Measurements from ENCODE around the gene KYAT1.

KYAT1 gene

DNA sequence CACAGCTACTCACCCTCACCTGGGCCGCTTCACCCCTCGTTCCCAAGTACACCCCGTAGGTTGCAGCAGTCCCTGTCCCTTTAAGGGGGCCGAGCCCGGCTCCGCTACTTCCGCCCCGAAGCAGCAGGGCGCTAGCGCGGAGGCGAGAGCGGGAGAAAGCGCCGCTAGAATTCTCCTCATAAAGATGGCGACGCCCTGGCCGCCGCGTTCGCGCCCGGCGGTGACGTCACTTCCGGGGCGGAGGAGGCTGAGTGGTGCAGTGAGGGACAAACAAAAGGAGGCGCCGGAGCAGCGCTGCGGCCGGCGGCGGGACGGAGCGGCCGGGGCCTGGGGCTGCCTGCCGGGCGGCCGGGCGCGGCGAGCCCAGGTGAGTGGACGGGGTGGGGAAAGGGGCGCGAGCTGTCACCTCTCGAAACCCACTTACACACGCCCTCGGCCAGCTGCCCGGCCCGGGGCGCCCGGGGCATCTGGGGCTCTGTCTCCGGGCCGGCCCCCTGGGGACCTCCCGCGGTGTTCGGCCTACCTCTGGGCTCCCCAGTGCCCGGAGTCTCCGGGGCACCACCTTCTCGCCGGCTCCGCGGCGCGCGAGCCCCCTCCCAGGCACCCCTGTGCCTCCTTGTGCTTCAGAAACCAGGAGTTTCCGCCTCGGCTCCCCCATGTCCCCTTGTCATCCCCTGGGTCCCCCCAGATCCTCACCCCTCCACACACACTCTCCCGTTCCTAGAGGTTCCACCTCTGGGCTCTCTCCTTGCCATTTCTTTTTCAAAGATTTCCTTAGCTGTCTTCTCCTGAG lies at the start of gene KYAT1, which contains the start of gene LRRC8A:
Gene KYAT1, minus strand, starts transcription at position 67 of the 793 bp plus-strand sequence. CDS start 36,545 bp downstream, outside the sequence.
Gene LRRC8A, plus strand, starts transcription at position 250 of the 793 bp plus-strand sequence. CDS start 25,032 bp downstream, outside the sequence.
- DNase-seq, result peak; percentile 94

DNA sequence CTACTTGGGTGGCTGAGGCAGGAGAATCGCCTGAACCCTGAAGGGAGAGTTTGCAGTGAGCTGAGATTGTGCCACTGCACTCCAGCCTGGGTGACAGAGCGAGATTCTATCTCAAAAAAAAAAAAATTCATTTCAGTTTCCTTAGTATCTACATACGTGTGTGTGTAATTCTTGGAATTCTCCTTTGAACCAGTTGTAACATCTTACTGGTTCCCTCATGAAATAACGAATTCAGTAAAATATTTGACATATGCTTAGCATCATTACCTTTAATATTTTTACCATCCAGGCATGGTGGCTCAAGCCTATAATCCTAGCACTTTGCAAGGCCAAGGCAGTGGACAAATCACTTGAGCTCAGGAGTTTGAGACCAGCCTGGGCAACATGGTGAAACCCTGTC lies 47.8 kb upstream of the KYAT1 start:
- DNase-seq, result no peak

DNA sequence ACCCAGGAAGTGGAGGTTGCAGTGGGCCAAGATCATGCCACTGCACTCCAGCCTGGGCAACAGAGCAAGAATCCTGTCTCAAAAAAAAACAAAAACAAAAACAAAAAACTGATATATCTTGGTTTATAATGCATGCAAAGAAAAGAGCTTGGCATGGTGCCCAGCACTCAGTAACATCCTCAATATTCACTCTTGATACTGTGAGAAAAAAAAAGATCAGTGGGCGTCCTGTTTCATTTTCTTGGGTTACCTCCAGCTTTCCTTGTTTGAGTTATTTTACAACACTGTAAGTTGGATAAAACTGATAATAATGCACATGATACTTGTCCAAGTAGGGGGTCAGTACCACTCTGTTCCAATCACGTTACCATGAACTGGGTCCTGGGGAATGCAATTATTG lies 46.9 kb upstream of the KYAT1 start:
- DNase-seq, result no peak

DNA sequence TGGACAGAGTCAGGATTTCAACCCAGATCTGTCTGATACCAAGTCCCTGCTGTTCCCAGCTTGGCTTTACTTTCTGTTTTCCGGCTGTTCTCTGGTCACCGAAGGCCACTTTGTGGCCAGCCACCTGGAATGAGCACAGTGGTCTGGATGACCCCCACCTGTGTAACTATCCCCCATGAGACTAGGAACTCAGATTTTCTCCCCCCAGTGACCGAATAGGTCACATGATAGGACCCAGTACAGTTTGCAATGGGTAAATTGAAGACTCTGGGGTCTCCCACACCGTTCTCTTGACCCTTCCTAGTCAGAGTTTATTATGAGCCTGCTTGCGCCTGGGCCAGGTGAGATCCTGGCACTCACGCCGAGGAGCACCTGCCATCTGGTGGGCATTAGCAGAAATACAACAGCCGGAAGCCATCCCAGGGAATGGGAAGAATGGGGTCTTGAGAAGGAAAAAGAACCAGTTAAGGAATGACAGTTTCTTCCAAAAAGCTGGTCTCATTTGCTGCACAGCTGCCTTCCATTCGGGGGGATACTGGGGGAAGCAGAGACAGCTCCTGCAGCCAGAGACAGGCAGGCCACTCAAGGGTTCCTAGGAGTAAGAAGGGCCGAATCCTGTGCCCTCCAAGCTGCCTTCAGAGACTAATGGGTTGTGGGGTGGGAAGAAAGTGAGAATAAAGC lies 46.1 kb upstream of the KYAT1 start:
- peak; percentile 35 for DNase-seq

DNA sequence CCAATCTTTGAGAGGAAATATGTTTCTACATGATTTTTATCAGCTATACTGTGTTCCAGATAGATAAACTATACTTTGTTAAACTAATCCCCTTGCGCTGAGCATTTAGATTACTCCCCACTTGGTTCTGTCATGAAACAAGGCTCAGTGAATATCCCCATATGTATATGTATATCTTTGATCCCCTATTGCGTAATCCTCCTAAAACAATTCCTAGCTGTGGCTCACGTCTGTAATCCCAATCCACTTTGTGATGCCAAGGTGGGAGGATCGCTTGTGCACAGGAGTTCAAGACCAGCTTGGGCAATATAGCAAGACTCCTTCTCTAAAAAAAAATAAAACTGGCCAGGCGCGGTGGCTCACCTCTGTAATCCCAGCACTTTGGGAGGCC lies 41.7 kb upstream of the KYAT1 start:
- DNase-seq, result no peak

DNA sequence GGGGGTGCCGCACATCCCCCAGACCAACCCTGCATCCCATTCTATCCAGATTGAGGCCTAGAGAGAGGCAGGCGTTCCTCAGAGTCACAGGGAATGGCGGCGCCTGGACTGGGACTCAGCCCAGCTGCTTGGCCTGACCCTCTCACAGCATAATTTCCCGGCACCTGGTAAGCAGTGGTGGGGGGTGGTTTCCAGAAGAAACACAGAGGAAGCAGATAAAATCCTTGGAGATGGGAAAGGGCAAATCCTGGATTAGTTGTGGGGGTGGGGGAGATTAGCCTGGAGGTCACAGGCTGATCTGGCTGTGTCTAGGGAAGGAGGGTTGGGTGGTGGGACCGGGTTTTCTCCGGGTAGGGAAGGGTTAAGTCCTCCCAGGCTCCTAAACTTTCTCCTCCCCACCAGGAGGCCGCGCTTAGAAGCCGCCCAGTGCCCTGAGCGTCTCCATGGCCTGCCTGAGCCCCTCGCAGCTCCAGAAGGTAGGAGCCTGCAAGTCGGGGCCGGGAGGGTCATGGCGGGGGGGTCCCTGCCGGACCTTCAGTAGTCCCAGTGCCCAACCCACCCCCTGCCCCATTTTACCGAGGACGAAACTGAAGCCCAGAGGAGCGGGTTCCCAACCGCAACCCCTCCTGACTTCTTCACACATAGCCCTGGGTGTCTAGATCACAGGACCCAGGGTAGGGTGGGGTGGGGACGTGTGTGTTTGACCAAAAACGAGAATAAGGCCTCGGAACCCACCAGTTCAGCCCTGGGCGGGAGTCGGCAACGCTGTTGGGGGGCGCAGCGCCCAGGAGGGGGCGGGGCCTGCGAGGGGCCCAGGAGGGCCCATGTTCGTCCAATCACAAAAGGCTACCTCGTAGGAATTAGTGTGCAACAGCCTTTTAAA lies 40.4 kb upstream of the KYAT1 start:
- DNase-seq, result peak; percentile 59

DNA sequence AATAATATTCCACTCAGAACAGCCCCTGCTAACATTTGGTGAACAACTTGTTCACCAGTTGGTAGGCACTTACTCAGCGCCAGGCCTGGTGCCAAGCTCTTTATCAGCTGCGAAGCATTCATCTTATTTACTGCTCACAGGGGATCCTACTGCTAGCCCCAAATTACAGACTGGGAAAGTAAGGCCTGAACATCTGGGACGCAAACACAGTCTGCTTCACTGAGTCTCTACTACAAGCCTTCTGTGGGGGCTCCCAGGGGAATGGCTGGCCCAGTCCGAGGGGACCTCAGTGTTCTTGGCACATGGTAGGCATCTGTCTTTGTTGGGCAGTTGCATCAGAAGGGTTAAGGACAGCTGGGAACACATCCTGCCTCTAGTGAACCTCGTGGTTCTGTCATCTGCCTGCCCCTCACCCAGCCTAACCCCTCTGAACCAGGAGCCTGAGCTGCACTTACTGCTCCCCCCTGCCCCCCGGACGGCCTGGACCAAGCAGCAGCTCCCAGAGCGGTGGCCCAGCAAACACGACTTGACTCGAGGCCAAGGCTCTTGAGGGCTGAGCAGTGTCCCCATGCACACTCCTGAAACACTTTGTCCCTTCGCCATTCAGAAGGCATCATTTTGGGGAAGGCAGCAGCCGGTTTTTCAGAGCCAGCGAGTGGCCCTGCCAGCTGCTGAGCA lies 38.8 kb upstream of the KYAT1 start, which contains the start of gene PHYHD1:
Gene PHYHD1, plus strand, starts transcription at position 602 of the 678 bp plus-strand sequence. CDS start 1,342 bp downstream, outside the sequence.
- peak; percentile 90 for DNase-seq

DNA sequence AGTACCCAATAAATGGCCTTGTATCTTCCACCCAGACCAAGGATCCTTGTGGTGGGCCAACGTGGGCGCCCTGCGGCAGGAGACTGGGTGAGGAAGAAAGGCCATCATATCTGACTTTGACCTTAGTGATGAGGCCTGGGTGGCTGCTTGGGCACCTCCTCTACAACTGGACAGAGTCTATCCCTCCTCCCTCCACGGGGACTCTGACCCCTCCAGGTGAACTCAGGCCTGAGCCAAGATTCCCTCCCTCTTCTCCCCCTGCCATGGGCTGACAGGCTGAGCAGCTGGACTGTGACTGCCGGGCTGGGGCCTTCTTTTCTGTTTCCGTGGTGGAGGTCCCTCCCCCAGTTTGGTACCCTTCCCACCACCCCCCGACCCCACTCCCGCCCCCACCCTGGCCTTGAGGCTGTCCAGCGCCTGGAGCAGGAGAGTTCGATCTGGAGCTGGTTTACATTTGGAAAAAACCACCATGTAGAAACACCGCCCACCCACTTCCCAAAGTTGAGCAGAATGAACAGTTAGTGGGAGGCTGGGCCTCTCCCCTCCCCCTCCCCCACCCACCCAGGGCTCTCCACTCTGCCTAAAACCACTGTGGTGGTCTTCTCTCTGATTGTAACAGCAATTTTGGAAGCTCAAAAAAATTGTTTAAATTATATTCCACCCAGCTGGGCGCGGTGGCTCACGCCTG lies 37.8 kb upstream of the KYAT1 start:
- no peak for DNase-seq

DNA sequence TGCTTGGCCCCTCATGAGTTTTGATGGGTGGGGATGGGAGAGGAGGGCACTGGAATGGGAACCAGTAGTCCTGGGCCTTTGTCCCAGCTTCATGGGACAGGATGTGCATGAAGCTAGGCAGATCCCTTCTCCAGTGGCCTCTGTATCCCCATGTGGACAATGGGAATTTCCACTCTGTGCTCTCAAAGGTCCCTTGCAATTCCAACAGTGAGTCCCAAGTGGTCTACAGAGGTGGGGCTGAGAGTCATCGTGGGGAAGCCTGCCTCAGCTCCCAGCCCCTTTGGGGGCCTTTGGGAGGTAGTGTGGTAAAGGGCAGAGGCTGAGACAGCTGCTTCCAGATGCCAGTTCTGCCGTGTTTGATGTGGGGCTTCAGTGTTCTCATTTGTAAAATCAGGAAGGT lies 37.2 kb upstream of the KYAT1 start:
- no peak for DNase-seq

DNA sequence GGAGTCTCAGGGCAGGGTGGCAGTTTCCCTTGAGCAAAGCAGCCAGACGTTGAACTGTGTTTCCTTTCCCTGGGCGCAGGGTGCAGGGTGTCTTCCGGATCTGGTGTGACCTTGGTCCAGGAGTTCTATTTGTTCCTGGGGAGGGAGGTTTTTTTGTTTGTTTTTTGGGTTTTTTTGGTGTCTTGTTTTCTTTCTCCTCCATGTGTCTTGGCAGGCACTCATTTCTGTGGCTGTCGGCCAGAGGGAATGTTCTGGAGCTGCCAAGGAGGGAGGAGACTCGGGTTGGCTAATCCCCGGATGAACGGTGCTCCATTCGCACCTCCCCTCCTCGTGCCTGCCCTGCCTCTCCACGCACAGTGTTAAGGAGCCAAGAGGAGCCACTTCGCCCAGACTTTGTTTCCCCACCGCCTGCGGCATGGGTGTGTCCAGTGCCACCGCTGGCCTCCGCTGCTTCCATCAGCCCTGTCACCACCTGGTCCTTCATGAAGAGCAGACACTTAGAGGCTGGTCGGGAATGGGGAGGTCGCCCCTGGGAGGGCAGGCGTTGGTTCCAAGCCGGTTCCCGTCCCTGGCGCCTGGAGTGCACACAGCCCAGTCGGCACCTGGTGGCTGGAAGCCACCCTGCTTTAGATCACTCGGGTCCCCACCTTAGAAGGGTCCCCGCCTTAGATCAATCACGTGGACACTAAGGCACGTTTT lies 35.5 kb upstream of the KYAT1 start:
- peak; percentile 39 for DNase-seq

DNA sequence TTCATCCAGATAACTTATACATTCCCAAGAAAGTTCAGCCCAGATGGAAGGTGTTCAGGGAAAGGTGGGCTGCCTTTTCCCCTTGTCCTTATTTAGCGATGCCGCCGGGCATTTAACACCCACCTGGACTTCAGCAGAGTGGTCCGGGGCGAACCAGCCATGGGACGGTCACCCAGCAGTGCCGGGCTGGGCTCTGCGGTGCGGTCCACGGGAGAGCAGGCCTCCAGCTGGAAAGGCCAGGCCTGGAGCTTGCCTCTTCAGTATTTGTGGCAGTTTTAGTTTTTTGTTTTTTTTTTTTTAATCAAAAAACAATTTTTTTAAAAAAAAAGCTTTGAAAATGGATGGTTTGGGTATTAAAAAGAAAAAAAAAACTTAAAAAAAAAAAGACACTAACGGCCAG lies 35.0 kb upstream of the KYAT1 start:
- DNase-seq, result no peak

DNA sequence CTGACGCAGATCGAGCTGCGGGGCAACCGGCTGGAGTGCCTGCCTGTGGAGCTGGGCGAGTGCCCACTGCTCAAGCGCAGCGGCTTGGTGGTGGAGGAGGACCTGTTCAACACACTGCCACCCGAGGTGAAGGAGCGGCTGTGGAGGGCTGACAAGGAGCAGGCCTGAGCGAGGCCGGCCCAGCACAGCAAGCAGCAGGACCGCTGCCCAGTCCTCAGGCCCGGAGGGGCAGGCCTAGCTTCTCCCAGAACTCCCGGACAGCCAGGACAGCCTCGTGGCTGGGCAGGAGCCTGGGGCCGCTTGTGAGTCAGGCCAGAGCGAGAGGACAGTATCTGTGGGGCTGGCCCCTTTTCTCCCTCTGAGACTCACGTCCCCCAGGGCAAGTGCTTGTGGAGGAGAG lies 34.5 kb upstream of the KYAT1 start:
- DNase-seq, result no peak

DNA sequence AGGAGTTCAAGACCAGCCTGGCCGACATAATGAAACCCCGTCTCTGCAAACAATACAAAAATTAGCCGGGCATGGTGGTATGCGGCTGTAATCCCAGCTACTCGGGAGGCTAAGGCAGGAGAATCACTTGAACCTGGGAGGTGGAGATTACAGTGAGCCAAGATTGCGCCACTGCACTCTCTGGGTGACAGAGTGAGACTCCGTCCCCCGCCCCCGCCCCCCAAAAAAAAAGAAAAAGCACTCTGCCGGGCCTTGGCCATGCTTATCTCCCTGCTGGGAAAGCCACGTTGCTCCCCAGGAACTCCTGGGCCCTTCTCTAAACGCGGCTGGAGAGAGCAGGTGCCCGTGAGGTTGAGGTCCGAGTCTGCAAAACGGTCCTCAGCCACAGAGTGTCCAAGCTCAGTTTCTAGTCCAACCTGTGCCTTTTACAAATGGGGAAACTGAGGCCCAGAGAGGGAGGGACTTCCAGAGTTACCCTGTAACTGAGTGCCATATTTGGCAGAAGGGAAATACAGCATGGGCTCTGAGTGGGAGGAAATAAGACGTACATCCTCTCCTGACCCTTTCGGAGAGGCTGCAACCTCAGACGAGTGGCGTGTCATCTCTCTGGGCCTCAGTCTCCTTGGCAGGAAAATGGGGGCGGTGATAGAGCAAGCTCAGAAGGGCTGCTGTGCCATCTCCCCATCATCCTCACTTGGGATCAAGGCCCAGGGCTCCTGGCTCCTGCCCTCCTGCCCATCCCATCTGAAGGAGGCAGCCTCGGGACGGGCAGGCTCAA lies 32.4 kb upstream of the KYAT1 start:
- DNase-seq, result no peak

DNA sequence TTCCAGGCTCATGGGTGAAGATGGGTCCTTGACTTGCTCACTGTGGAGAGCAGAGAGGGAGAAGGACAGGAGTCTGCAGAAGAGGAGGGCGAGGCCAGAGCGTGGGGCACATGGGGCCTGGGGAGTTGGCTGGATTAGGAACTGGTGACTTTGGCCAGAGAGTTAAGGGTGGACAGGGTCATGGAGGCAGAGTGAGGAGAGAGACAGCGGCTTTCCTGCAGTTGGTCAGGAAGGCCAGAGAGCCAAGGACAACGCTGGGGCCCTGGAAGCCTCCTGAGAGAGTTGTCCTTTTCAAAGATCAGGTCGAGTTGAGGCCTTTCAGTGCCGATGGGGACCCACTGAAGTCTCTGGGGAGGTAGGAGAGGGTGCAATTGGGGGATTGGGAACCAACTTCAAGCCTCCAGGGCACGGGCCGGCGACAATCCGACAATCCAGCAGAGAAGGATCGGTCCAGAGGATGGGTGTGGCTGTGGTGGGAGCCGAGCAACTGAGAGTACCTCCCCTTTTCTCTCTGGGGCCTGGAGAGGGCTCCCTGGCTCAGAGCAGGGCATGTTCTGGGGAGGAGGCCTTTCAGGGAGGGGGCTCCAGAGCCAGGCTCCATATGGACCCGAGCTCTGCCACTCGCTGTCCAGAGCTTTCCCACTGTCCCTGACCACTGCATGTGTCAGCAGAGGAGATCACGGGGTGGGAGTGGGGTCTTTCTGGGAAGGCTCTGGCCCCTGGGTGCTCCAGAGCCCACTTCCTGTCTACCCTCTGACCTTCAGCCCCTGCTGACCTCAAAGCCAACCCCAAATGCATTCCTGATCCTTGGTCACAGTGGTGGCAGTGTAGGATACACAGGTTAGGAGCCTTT lies 31.5 kb upstream of the KYAT1 start:
- no peak for DNase-seq

DNA sequence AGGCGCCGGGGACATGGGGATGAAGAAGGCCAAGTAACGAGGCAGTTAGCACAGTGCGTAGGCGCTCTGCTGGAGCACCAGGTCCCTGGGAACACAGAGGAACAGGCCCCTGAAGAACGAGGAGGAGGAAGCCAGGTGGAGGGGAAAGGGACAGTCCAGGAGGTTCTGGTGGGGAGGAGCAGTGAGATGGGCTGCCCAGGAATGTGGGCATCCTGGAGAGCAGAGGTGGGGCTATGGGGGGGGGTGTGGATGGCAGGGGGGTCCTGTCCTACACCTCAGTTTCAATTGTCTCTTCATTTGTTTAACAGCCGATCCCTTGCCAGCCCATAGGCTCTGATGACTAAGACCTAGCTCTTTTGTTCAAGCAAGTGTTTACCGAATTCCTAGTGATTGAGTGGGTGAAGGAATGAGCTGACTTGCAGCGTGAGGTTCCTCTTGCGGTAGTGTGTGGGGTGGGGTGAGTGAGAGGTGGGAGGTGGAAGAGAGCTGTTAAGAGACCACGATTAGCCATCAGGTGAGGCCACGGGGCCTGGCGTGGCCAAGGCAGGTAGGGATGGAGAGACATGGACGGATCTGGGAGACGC lies 30.6 kb upstream of the KYAT1 start:
- peak; percentile 88 for DNase-seq

DNA sequence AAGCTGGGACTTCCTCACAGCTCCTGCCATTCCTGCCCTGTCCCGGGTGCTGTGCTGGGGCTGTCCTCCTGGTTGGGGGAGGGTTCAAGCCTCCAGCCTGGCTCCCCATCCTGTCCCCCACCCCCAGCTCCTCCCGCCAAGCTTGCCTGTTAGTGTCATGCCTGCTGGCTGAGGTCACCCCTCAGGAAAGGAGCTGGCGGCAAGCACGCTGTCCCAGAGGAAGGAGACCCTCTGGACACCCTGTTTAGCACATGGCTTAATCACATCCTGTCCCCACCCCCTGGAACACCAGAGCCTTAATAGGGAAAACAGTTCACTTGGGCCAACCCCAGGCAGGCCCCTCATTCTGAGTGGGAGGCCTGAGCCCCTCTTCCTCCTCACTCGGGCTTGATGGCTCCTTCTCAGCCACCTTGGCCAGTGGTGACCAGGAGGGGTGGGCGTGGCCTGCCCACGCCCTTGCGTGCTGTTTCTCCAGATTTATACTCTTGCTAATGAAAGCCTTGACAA lies 29.8 kb upstream of the KYAT1 start:
- peak; percentile 71 for DNase-seq

DNA sequence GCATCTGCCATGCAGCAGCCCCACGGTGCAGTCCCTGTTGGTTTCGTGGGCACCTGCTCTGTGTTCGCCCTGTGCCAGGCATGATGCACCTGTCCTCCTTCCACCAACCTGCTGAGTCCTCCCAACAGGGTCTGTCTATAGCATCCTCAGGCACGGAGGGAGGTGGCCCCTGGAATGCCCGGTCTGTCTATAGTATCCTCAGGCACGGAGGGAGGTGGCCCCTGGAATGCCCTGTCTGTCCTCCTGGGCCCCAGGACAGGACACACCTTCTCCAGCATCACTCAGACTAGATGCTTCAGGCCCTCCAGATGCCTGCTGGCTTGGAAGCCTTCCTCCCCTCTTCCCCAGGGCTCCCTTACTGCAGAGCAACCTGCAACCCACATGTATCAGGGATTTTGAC lies 29.2 kb upstream of the KYAT1 start:
- DNase-seq, result no peak

DNA sequence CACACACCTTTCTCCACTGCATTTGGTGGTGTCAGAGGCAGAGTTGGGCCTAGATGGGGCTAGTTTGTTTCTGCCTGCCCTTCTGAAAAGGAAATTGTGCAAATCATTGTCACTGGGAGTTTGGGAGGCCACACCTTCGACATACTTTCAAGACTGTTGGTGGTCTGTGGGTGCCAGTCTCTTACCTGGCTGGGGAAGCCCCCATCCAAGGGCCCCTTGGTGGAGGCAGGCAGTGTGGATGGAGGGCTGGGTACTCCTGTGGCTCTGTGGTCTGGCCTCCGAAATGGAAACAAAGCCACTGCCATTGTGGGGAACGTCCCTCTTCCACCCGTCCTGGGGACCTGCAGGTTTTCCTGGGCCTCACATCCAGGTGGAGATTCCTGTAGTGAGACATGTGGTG lies 28.1 kb upstream of the KYAT1 start:
- no peak for DNase-seq

DNA sequence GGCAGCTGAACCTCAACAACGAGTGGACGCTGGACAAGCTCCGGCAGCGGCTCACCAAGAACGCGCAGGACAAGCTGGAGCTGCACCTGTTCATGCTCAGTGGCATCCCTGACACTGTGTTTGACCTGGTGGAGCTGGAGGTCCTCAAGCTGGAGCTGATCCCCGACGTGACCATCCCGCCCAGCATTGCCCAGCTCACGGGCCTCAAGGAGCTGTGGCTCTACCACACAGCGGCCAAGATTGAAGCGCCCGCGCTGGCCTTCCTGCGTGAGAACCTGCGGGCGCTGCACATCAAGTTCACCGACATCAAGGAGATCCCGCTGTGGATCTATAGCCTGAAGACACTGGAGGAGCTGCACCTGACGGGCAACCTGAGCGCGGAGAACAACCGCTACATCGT lies 26.6 kb upstream of the KYAT1 start:
- no peak for DNase-seq
